T-helper 2 cell treated with Interferon-gamma antibody and Interleukin-4, amounts not matched to agents 5 μg/mL and 100 μg/mL, for 36 hours (primary cell): Measurements from ENCODE around the gene EPHA4.

ENCODE experiments used
- DNase-seq: peaks from one replicate; pipeline ENCODE4 v3.0.0; 2021; ENCODE audit warnings: low spot score
- H3K27ac Mint-ChIP-seq: one replicate; pipeline ENCODE4 v1.8.0; 2021; ENCODE audit warnings: mild to moderate bottlenecking, mixed read lengths
- H3K27me3 Mint-ChIP-seq: one replicate; pipeline ENCODE4 v1.8.0; 2021; ENCODE audit warnings: low read depth, mixed read lengths
- H3K36me3 Mint-ChIP-seq: one replicate; pipeline ENCODE4 v1.8.0; 2021; ENCODE audit warnings: low read depth, mixed read lengths
- H3K4me1 Mint-ChIP-seq: one replicate; pipeline ENCODE4 v1.8.0; 2021; ENCODE audit warnings: low read depth, mixed read lengths
- H3K4me3 Mint-ChIP-seq: one replicate; pipeline ENCODE4 v1.8.0; 2022; ENCODE audit warnings: mild to moderate bottlenecking, moderate library complexity, mixed read lengths
- H3K9me3 Mint-ChIP-seq: one replicate; pipeline ENCODE4 v1.8.0; 2021; ENCODE audit warnings: mixed read lengths

The EPHA4 gene

DNA sequence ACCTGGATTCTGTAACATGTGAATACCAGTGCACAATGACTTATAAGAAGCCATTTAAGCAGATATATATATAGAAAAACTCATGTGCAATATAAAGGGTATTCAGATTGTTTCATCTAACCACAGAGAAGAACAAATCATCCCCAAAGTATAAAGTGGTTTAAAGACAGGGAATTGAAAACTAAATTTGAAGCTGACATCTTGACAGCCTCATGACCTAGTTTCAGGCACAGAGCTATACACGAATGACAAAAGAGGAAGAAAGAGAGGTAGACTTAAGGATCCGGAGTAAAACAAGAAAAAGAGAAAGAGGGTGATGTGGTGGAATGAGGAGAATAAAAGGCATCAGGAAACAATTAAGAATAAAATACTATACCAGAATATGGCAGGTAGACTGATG, 194.5 kb downstream of the EPHA4 start:
- H3K9me3 Mint-ChIP-seq: no peaks in the 10 kb centered on the region
- peaks cover 2% of the 10 kb centered on the region for H3K27me3 Mint-ChIP-seq
- no peak for DNase-seq
- H3K4me3 Mint-ChIP-seq: no peak overlapping the region
- no peaks in the 10 kb centered on the region for H3K36me3 Mint-ChIP-seq
- H3K4me1 Mint-ChIP-seq: no peaks in the 10 kb centered on the region
- no peak overlapping the region for H3K27ac Mint-ChIP-seq

DNA sequence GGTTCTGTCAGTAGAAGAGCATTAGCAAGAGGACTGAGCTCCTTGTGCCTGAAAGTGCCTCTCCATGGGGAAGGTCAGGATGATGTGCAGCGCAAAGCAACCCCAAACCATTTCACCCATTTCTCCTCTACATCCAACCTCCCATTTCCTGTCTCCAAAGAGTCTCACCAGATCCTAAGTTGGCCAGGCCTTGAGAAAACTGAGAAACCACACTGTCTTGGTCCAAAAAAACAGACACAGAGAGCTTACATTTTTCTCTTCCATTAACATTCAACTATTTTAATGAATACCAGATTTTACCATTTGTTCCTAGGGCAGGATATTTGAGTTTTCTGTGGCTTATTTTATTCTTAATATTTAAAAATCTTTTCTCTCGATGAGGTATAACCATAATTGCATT, 195.0 kb downstream of the EPHA4 start:
- Mint-ChIP-seq H3K36me3 (no peaks in the 10 kb centered on the region), H3K27me3 (peaks cover 2% of the 10 kb centered on the region), H3K27ac (no peak overlapping the region), H3K9me3 (no peaks in the 10 kb centered on the region), H3K4me3 (no peak overlapping the region), H3K4me1 (no peaks in the 10 kb centered on the region)
- DNase-seq: no peak

DNA sequence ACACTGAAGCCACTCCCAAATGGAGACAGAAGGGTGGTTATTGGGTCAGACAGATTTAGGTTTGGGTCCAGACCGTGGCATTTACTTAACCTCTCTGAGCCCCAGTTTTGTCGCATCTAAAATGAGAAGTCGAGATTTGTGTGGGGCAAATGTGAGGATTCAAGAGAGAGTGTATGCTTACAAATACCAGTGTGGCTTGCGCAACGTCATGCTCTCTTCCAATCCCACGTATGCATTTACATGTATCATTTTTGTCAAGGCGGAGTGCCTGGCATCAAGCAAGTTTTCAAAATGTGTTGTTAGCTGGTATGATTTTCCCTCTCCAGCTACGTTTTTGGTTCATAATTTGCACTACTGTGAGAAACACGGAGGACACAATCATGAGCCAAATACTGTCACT, 197.9 kb downstream of the EPHA4 start:
- no peak overlapping the region for H3K27ac Mint-ChIP-seq
- DNase-seq: no peak
- H3K27me3 Mint-ChIP-seq: peaks cover 2% of the 10 kb centered on the region
- no peak overlapping the region for H3K4me3 Mint-ChIP-seq
- no peaks in the 10 kb centered on the region for H3K9me3 Mint-ChIP-seq
- H3K36me3 Mint-ChIP-seq: no peaks in the 10 kb centered on the region
- no peaks in the 10 kb centered on the region for H3K4me1 Mint-ChIP-seq

DNA sequence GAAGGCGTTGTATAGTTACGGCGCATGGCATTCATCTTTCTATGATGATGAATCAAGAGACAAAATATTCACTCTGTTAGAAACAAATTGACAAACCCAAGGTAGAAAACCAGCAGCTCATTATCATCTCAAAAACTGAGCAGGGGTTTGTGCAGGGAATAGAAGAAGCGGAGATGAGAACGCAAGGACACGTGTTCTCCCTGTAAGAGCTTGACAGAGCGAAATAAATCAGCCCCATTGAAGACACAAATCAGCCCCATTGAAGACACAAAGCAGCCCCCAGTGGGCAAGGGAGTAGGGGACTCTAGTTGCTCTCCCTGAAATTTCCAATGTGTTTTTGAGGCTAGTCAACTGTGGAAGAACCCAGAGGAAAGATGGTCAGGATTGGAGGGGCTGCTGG, 199.2 kb downstream of the EPHA4 start:
- Mint-ChIP-seq H3K9me3 (no peaks in the 10 kb centered on the region), H3K27ac (no peak overlapping the region), H3K36me3 (no peaks in the 10 kb centered on the region), H3K27me3 (peaks cover 2% of the 10 kb centered on the region), H3K4me3 (no peak overlapping the region), H3K4me1 (no peaks in the 10 kb centered on the region)
- DNase-seq: no peak

DNA sequence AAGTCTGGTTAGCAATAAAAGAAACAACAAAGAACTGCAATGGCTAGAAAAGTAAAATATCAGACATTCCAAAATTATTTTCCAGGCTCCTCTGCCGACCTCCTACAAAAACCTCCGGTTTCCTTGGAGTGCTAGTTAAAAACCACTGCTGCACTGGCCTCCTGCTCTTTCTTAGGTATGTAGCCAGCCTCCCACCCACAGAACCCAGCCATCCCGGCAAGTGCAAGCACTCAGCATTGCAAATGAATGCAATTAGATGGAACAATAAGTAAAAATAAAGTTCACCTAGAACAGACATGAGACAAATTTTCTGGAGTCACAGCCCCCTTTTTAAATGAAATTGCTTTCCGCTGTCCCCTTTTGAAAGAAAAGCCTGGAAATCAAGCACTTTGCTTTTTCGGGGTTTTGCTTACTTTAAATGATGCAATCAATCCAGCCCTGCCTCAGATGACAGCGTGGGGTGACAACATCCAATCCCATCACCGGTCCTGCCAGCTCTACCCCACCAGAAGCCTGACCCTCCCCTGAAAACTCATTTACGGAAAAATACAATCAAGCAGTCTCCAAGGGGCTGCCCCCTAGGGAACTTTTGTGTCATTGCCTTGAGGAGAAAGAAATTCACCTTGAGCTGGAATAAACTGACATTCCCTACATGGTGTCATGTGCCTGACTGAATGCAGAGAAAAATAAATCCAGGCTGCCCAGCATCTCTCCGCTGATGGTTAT, 199.8 kb downstream of the EPHA4 start:
- no peak overlapping the region for H3K27ac Mint-ChIP-seq
- no peaks in the 10 kb centered on the region for H3K4me1 Mint-ChIP-seq

DNA sequence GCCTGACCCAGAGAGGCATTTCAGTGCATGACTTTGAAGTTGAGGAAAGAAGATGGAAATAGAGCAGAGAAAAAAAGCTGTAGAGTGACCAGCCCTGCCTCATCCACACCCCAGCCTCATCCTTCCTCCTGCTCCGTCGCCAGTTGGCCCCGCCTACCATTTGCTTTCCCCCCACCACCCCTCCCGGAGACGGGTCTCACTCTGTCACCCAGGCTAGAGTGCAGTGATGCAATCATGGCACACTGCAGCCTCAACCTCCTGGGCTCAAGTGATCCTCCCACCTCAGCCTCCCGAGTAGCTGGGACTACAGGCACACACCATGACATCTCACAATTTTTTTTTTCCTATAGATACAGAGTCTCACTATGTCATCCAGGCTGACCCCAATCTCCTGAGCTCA, 200.8 kb downstream of the EPHA4 start:
- no peaks in the 10 kb centered on the region for H3K27me3 Mint-ChIP-seq

More for the DNA sequence above, 199.8 kb downstream of the EPHA4 start:
- Mint-ChIP-seq H3K4me3 (no peak overlapping the region), H3K9me3 (no peaks in the 10 kb centered on the region), H3K36me3 (no peaks in the 10 kb centered on the region), H3K27me3 (no peaks in the 10 kb centered on the region)
- no peak for DNase-seq

DNA sequence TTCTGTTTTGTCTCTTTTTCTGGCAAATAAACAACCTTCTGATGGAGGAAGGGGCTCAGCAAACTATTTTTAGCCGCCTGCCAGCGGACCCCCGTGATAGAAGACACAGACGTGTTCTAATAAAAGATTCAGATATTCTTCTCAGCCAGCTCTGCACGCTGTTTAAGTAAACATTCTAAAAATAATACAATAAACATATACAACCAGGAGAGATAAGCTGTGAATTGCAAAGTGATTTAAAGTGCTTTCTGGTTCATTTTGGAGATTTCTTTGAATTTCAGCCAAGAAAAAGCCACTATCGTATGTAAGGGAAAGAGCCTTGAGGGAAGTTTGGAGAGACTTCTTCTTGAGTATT, 201.3 kb downstream of the EPHA4 start:
- Mint-ChIP-seq H3K27me3 (no peaks in the 10 kb centered on the region), H3K4me3 (no peak overlapping the region), H3K27ac (no peak overlapping the region), H3K36me3 (no peaks in the 10 kb centered on the region), H3K4me1 (no peaks in the 10 kb centered on the region), H3K9me3 (no peaks in the 10 kb centered on the region)
- no peak for DNase-seq

More for the DNA sequence above, 200.8 kb downstream of the EPHA4 start:
- no peak overlapping the region for H3K27ac Mint-ChIP-seq
- H3K36me3 Mint-ChIP-seq: no peaks in the 10 kb centered on the region
- no peak overlapping the region for H3K4me3 Mint-ChIP-seq
- no peaks in the 10 kb centered on the region for H3K4me1 Mint-ChIP-seq
- no peaks in the 10 kb centered on the region for H3K9me3 Mint-ChIP-seq
- no peak for DNase-seq

DNA sequence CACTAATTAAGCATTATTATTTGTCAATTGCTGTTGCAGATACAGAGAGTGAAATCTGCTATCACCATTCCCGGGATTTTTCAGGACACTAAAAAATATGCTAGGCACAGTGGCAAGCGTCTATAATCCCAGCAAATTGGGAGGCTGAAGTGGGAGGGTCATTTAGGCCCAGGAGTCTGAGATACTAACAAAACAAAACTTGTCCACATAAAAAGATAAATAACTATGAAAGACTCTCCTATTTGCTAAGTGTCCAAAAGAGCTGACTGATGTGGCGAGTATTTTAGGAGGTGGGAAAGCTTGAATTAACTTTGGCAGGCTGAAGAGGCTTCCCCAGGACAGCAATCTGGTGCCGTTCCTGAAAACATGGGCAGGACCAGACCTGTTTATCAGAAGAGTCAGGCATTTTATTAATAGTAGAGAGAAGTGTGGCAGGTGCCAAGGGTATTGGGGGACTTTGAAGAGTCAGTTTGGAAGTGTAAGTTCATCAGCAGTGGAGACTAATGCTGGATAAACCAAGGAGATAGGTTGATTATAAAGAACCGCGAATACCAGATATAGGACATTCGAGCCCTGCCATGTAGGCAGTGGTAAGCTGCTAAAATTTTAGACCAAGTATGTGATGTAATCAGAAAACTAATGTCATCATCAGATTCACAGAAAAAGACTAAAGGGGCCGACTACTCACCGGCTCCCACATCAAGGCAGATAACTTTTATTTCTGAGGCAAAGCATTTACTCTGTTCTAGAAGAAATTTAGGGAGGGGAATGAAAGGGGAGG, 201.8 kb downstream of the EPHA4 start:
- no peak overlapping the region for H3K4me3 Mint-ChIP-seq
- no peak overlapping the region for H3K27ac Mint-ChIP-seq
- H3K4me1 Mint-ChIP-seq: no peaks in the 10 kb centered on the region
- H3K36me3 Mint-ChIP-seq: no peaks in the 10 kb centered on the region
- no peaks in the 10 kb centered on the region for H3K27me3 Mint-ChIP-seq
- no peaks in the 10 kb centered on the region for H3K9me3 Mint-ChIP-seq
- no peak for DNase-seq
